HG03460 (cell line): ENCODE data around the gene IL6R.
A peak's percentile ranks its signal among the peaks of the same experiment; 100 is the strongest.

Experiments
- ATAC-seq: cut with Tn5 transposase; IDR thresholded peaks from one replicate; pipeline ENCODE4 v1.9.1; 2021; ENCODE audit not compliant: unreplicated experiment

IL6R gene

DNA sequence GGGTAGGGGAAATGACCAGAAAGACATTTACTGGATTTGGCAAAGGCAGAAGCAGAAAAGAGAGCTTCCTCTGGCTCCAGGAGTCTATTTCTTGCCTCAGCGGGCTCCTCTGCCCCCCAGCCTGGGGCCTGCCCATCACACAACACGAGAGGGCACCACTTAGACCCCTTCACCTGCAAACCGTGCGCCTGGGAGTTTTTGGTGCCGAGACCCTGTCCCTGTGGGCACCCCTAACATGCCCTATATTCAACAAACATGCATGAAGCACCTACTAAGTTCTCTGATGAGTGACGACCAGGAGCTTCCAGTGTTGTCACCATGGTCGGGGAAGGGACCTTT lies 18.8 kb downstream of the IL6R start:
- ATAC-seq: no peak

- ATAC-seq: no peak
Measured at GRCh38 chr1:154425172-154425571, 20.0 kb downstream of the IL6R start.

- no peak for ATAC-seq
Measured at GRCh38 chr1:154427173-154428139, 22.3 kb downstream of the IL6R start.

DNA sequence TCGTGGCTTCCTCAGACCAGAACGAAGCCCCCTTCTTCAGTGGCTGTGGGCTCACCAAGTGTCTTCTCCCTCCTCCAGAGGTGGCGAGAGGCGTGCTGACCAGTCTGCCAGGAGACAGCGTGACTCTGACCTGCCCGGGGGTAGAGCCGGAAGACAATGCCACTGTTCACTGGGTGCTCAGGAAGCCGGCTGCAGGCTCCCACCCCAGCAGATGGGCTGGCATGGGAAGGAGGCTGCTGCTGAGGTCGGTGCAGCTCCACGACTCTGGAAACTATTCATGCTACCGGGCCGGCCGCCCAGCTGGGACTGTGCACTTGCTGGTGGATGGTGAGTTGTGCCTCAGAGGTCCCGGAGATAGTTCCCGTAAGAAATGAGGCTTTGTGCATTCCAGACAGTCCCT lies 24.0 kb downstream of the IL6R start:
- ATAC-seq: no peak

DNA sequence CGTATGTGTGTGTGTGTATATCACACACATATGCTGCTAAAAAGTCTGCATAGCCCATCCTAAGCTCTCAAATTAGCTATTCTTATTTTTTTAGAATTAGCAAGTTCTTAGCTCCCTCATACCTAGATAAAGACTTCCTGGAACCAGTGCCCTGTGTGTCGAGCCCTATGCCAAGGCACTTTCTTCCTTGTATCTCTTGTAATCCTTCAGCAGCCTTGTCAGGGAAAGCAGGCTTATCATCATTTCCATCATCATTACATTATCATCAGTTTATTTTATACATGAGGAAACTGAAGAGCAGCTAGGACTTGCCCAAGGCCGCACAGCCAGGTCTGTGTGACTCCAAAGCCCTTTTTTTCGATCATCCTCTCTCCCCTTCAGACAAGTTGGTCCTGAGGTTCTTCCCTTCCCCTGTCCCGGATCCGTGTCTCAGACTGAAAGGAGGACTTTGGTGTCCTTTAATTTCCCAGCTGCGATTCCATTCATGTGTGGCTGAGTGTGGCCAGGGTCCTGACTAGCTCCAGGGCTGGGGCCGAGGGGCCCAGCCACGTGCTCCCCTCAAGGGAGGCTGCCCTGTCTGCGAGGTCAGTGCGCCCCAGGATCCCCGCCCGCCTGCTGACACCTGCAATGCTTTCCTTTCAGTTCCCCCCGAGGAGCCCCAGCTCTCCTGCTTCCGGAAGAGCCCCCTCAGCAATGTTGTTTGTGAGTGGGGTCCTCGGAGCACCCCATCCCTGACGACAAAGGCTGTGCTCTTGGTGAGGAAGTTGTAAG lies 24.9 kb downstream of the IL6R start:
- ATAC-seq: no peak

DNA sequence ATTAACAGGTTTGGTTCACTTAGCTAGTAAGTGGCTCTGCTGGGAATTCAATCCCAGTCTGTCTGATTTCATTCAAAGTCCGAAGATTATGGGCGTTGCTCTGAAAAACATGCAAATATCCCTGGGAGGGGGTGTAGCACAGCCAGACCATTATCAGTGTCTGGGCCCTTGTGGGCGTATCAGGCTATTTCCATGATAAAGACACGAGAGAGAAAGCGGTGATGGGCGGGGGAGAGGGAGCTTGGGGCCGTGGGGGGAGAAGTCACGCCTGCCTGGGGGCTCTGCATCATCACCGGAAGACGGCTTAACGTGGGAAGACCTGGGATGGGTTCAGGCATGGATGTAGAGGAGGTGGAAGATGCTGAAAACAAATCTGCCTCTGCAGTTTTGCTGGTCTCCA lies 25.8 kb downstream of the IL6R start:
- no peak for ATAC-seq

DNA sequence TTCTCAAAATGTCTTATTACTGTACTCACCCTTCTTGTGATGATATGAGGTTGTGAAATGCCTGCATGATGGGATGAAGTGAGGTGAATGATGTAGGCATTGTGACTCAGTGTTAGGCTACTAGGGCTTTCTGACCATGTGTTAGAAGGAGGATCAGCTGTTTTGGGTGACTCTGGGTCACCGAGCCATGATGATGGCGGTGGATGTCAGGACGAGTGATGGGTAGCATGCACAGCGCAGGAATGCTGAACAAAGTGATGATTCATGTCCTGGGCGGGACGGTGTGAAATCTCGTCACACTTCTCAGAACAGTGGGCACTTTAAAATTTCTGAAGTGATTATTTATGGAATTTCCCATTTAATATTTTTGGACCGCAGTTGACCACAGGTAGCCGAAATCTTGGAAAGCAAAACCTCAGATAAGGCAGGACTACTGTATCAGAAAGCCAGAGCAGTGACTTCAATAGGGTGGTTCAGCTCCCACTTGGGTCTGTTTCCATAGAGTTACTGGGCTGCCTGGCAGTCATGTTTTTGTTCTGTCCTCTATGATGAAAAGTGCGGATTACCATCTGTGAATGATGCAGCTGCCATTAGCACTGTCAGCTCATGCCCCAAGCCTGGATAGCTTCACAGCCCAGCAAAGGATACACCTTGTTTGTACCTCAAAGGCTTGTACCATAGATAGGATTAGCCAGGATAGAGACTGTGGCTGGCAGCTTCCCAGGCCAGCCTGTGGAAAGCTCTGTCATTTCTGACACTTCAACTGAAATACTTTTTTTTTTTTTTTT lies 26.6 kb downstream of the IL6R start:
- no peak for ATAC-seq

DNA sequence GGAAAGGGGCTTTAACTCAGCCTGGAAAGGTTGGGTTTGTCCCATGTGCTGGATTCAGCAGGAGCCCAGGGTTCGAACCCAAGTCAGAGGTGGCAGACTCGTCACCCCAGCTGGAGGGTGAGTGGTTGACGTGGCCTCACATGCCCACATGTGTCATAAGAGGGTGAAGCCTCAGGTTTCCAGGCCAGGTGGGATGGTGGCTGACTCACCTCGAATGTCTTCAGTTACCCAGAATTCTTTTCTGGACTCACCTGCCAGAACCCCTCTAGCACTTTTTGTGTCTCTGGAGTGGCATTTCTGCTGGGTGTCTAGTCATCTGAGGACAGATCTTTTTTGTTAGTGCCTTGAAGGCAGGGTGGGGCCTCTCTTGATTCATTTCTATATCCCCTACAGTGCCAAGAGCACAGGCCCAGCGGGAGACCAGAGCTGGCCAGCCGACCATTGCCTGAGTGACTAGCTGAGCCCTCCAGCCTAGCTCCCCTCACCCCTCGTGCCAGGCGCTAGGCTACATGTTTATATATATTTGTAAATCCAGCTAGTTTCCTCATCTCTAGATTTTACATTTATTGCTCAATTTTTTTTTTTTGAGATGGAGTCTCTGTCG lies 28.1 kb downstream of the IL6R start:
- no peak for ATAC-seq

DNA sequence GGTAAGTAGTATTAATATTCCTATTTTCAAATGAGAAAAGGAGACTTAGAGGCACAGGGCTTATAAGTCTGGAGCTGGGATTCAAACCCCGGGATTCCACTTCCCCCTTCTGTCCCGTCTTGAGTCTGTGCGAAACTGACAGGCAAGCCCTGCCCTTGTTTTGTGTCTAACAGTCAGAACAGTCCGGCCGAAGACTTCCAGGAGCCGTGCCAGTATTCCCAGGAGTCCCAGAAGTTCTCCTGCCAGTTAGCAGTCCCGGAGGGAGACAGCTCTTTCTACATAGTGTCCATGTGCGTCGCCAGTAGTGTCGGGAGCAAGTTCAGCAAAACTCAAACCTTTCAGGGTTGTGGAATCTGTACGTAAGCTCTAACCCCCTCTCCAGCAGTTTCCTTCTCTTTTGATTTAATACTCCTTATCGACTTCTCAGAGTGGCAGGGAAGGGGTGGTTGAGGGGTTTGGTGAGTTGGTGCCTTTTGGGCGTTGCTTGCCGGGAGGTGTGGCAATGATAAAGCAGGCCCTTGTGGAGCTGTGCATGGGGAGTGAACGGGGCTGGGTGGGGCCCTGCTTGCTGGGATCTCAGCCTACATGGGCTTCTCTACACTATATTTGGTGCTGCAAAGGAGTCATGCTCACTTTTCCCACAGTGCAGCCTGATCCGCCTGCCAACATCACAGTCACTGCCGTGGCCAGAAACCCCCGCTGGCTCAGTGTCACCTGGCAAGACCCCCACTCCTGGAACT lies 29.4 kb downstream of the IL6R start:
- ATAC-seq: no peak

GRCh38 chr1:154435599-154436200 lies 30.6 kb downstream of the IL6R start:
- no peak for ATAC-seq

GRCh38 chr1:154436433-154436832 lies 31.3 kb downstream of the IL6R start:
- no peak for ATAC-seq

DNA sequence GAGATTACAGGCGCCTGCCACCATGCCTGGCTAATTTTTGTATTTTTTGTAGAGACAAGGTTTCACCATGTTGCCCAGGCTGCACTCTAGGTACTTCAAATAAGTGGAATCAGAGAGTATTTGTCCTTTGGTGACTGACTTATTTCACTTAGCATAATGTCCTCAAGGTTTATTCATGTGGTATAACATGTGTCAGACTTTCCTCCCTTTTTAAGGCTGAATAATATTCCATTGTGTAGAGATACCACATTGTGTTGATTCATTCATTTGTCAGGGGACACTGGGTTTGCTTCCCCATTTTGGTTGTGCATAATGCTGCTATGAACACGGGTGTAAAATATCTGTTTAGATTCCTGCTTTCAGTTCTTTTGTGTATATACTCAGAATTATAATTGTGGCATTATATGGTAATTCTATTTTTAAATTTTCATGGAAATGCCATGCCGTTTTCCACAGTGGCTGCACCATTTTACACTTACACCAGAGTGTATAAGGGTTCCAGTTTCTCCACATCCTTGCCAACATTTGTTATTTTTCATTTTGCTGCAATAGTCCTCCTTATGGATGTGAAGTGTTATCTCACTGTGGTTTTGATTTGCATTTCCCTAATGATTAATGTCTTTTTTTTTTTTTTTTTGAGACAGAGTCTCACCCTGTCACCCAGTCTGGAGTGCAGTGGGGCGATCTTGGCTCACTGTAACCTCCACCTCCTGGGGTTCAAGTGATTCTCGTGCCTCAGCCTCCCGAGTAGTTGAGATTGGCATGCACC lies 35.1 kb downstream of the IL6R start:
- ATAC-seq: peak; percentile 9

DNA sequence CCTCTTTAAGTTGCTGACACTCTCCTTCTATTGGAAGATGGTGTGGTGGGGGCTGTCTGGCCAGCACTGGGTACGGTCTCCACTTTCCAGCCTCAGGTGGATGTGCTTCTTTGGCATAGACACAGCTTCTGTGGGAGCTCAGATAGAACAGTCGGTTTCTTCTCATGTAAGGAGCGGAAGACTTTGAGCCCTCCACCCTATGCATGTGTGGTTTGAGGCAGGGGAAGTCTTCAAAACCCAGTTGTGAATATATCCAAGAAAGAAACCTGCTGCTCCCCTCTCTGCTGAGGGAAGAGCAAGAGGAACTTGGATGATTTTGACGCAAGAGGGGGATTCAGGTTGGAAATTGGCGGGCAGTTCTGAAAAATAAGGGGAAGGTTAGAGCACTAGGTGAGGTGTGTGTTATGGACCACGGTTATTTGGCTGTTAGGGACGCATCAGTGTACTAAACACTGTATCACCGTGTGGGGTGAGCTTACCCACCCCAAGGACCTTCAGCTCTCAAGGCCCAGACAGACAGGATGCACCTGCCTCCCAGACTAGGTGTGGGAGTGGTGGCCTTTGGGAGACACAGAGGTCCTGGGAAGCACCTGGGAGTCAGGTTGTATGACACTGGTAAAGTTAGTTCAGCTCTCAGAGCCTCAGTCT lies 36.2 kb downstream of the IL6R start:
- ATAC-seq: no peak

DNA sequence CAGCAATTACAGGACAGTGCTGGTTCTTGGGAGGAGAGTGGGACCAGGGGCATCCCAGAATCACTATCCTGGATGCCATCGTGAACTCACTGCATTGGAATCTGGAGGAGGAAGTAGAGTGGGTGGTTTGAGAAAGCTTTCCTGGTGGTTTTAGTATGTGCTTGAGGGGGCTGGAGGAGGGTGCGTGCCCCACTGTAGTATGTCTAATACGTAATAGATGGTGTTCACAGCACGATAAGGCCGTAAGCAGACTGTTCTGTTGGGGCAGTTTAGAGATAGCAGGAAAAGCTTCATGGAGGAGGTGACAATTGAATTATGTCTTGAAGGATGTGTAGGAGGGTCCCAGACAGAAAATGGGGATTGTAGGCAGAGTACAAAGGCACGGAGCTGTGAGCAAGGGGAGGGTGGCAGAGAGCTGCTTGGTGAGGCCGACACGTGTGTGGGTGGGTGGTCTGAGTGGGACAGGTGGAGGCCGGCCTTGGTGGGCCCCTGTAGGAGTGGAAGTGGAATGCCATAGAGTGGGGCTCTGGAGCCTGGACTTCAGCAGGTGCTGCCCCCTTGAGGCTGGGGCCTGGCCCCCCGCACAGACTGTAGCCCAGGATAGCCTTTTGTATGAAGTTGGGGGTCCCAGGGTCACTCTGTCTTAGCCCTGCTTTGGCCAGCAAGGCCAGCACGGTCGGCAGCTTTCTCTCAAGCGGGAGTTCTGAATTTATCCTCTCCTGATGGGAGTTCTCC lies 37.0 kb downstream of the IL6R start:
- no peak for ATAC-seq

GRCh38 chr1:154443274-154444013 lies 38.3 kb downstream of the IL6R start:
- no peak for ATAC-seq

GRCh38 chr1:154445040-154445472 lies 39.9 kb downstream of the IL6R start:
- peak; percentile 62 for ATAC-seq

- ATAC-seq: no peak
Measured at GRCh38 chr1:154446292-154446691, 41.1 kb downstream of the IL6R start.
